ENCODE results near the gene RBM38. TPM values are rescaled to one million over a fixed set of nuclear protein-coding genes. Genes with fewer than 3 reads are reported as not detected.

RBM38 gene
- total and polyA plus RNA-seq, 9 of the 15 experiments (the other 6 are each of a cell fraction or from before 2014, with no cell fraction given) = 0.28 to 82.4 (median 33.2) TPM

GRCh38 chr20:57451795-57452661 is 60.8 kb downstream of the RBM38 start (continued):
- TF ChIP-seq ZSCAN32 (CRISPR knock-in tag; IDR thresholded peaks at IDR 0.05) (no peak), ZNF766 (CRISPR knock-in tag; conservative IDR thresholded peaks at IDR 0.05) (peak; percentile 92), MTA3 (IDR thresholded peaks at IDR 0.05; ENCODE audit: borderline replicate concordance) (0 out of 2 replicates have a peak, but pooled peaks have one; percentile 74), TRIM25 (IDR thresholded peaks at IDR 0.05; ENCODE audit: borderline replicate concordance) (no peak), XRCC5 (IDR thresholded peaks at IDR 0.05; ENCODE audit: low read depth, low read length) (no peak), ZNF384 (IDR thresholded peaks at IDR 0.05; ENCODE audit: low read depth, low read length) (no peak), PML (IDR thresholded peaks at IDR 0.05; ENCODE audit: low read length) (peak; percentile 82), ZC3H8 (IDR thresholded peaks at IDR 0.05) (no peak), NUFIP1 (IDR thresholded peaks at IDR 0.05; ENCODE audit: partially characterized antibody) (peak; percentile 70), ZNF551 (CRISPR knock-in tag; IDR thresholded peaks at IDR 0.05) (no peak), RFX1 (IDR thresholded peaks at IDR 0.05) (no peak; the same call in 1 of the 2 replicates), HNRNPH1 (optimal IDR thresholded peaks at IDR 0.05; ENCODE audit: low read depth, low read length) (no peak), THRB (CRISPR knock-in tag; conservative IDR thresholded peaks at IDR 0.05) (no peak), ZNF740 (CRISPR knock-in tag; IDR thresholded peaks at IDR 0.05) (peak; percentile 43; the same call in 1 of the 2 replicates), ZNF740 (tag; IDR thresholded peaks at IDR 0.05) (no peak; a peak in 1 of 4 replicates), EWSR1 (IDR thresholded peaks at IDR 0.05; ENCODE audit: borderline replicate concordance, low read depth, partially characterized antibody) (no peak), MLX (CRISPR knock-in tag; conservative IDR thresholded peaks at IDR 0.05) (0 out of 4 replicates have a peak, but pooled peaks of 1 of the 2 experiments have one; percentile 47), HLTF (IDR thresholded peaks at IDR 0.05) (no peak)
